HG02943 (cell line): ENCODE results near the gene PTTG1.
"Not testable (repeated sequence)": the region's sequence is repeated elsewhere in the genome, so short reads cannot be mapped to it uniquely, and the experiment has no call there.

Experiments
- ATAC-seq: cut with Tn5 transposase; IDR thresholded peaks from one replicate; pipeline ENCODE4 v1.9.1; 2021; ENCODE audit warnings: mild to moderate bottlenecking, low read depth, moderate library complexity; ENCODE audit not compliant: unreplicated experiment

Gene PTTG1

DNA sequence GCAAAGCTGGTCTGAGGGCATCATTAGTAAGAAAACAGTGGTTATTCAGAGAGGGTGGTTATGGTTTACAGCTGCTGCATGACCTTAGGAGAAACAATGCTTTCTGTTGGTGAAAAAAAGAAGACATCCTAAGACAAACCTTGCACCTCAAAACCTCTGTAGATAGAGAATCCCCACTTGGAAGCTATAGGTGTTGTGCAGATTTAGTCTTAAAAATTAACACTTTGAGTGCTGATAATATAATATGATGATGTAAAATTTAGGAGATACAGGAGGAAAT lies 1.4 kb upstream of the PTTG1 start:
- ATAC-seq = no peak

DNA sequence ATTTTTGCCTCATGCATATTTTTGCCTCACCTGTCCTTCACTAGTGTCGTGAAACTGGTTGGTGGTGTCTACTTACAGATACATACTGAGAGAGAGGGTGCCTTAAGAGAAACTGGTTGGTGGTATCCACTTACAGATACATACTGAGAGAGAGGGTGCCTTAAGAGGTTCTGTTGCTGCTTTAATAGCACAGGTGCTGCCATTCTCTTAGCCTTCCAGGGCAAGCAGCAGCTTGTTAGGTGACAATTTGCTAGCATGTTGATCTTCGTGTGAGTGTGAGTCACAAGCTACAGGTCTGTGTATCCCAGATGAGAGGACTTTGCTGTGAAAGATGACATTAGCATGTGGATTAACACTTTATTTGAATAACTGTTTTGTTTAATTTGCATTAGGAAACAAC lies 1.4 kb downstream of the PTTG1 start:
- ATAC-seq = no peak

DNA sequence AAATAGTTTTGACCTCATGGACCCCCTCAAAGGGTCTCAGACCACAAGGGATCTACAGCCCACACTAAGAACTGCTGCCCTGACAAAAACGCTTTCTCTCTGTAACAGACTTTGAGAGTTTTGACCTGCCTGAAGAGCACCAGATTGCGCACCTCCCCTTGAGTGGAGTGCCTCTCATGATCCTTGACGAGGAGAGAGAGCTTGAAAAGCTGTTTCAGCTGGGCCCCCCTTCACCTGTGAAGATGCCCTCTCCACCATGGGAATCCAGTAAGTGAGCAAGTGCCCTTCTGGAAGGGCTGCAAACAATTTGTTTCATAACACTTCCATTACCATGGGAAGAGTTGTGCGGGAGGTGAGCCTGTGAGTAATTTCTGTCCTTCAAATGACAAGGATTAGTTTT lies 6.0 kb downstream of the PTTG1 start:
- no peak for ATAC-seq

DNA sequence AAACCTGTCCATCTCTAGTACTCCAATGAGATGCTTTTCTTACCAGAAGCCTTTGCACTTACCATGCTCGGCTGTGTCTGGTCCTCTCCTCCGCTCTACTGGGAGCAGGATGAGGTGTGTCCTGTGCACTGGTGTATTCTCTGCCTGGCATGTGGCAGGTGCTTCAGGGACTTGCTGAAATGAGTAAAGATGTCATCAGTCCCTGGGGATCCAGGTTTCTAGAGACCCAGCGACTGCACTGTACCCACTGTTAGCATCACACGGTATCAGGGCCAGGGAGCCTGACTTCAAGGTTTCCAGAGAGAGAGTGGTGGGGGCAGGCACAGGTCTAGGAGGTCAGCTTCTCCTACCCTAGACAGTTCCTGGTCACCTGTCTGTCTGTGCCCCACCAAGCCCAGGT lies 10.5 kb downstream of the PTTG1 start:
- ATAC-seq = no peak

DNA sequence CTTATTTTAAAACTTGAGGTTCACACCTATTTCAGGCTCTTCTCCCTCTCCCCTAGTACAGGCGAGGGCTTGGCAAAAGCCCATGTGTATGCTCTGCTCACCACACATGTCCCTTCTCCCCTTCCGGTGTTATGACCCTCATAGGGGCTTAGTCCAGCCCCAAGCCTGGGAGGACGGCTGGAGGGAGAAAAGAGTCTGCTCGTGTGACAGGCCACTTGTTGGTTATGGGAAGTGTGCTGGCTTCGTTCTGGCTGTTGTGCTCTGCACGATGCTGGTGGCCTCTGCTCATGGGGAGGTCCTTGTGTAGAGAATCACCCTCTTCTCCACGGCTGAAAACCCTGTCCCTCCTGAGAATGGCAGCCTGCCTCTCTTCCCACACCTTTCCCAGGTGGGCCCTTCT lies 11.1 kb downstream of the PTTG1 start:
- no peak for ATAC-seq

DNA sequence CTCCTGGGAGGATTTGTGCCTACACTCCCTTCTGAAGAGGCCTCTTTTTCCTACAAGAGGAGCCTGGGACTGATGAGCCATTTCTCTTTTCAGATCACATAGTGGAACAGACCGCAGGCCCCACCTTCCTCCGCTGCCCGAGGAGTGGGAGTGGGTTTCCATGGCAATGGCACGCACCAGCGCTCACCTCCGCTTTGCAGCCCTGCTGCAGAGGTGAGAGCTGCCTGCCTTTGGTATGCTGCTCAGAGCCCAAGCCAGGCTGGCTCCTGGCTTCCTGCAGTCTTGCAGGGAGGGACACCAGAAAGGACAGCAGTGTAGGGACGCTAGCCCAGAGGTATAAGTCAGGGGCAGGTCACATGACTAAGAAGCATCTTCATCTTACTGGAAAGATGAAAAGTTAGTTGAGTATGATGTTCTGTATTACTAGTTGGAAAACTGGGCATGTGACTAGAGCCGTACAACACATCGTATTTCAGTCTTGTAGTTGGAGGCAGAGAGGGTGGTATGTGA lies 12.4 kb downstream of the PTTG1 start:
- ATAC-seq = peak; percentile 67

DNA sequence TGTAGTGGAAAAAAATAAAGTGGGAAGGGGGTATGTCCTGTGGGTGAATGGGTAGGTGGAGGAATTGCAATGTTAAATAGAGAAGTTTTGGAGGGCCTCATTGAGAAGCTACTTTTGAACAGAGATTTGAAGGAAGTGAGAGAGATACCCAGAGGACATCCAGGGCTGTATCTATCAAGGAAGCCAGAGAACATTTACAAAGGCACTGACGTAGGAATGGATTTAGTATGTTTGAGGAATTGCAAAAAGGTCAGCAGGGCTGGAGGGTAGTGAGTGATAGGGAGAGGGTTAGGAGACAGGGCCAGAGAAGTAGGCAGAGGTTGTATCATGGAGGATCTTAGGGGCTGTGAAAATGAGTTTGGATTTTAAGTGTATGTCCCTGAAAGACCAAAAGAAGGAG lies 13.9 kb downstream of the PTTG1 start:
- ATAC-seq = no peak

DNA sequence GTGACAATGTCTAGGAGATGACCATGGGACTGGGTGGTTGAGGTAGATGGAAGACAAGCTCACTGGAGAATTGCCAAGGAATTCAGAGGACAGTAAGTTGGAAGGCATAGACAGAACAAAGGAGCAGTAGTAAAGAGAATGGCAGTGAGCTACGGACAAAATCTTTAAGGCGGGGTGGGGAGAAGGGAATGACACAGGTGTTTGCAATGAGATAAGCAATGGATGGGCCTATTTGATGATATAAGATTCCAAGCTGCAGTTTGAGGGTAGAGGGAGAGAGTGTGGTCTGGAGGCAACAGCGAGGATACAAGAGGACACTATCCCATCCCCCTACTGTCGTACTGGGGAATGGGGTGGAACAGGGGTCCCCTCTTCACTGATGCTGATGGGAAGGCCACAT lies 14.4 kb downstream of the PTTG1 start:
- ATAC-seq = no peak

DNA sequence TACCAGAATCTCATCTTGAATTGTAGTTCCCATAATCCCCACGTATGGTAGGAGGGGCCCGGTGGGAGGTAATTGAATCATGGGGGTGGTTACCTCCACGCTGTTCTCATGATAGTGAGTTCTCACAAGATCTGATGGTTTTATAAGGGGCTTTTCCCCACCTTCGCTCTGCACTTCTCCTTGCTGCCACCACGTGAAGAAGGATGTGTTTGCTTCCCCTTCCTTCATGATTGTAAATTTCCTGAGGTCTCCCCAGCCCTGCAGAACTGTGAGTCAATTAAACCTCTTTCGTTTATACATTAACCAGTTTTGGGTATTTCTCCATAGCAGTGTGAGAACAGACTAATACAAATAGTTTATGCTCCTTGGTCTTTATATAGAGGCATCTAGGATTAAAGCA lies 15.0 kb downstream of the PTTG1 start:
- ATAC-seq = not testable (repeated sequence)

DNA sequence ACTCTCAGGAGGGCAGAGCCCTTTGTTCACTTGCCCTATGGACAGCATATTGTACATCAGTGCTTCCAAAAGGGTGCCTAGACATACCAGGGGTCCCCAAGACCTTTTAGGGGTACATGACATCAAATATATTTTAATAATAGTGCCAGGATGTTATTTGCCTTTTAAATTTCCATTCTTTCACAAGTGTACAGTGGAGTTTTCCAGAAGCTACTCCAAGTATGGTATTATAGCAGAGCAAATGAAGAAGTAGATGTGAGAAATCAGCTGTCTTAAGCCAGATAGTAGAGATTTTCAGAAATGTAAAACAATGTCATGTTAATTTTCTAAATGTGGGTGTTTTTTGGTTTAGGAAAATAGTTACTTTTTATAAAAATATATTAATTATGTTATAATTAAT lies 15.6 kb downstream of the PTTG1 start:
- no peak for ATAC-seq

DNA sequence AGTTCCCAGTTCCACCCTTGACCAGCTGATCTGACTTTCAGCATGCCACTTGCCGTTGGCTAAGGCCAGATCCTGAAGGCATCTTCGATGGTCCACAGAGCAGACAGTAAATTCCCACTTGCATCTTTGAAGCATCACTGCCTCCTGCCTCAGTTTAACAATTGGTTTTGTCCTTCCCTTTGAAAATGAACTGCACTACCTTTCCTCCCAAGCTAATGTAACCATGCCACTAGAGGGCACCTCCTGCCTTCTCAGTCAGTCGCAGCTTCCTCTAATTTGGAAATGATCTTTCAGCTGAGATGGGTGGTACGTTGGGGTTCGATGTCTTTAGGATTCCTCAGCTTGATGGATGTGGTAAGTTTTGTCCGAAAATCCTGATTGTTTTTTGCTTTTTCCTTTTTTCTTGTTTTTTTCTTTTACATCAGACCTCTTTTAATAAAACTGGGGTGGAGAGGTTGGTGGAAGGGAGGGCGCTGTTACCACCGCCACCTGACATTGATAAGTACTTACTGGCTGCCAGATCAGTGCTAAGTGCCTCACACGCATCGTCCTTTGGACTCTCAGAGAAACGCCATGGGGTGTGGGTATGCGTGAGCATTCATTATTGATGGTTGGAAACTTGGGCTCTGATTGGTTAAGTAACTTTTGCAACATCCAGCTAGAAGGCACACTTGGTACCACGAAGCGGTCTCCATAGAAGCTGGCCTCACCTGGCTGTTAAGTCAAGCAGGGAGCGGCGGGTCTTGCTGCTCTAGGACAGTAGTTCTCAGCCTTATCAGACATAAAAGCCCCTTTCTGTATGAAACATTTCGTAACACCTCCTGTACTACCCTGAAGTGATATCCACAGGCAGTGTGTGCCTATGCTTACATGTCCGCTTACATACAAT lies 16.9 kb downstream of the PTTG1 start:
- ATAC-seq = peak; percentile 40

DNA sequence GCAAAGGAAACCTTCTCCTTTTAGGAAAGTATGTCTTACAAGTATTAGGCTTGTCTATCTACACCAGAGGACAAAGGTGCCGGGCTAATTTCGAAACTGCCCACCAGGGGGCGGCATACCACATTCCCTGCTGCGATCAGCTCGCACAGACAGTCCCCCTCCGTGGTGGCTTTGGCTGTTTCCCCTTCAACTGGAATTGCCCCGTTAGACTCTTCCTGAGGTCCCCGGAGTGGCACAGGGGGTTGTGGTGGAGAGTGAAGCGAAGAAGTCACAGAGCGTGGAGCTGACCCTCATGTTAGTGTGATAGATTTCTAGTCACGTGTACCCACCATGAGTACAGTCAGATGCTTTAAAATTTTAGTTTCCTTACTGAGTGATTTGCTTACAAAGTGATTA lies 17.5 kb downstream of the PTTG1 start:
- peak; percentile 65 for ATAC-seq

DNA sequence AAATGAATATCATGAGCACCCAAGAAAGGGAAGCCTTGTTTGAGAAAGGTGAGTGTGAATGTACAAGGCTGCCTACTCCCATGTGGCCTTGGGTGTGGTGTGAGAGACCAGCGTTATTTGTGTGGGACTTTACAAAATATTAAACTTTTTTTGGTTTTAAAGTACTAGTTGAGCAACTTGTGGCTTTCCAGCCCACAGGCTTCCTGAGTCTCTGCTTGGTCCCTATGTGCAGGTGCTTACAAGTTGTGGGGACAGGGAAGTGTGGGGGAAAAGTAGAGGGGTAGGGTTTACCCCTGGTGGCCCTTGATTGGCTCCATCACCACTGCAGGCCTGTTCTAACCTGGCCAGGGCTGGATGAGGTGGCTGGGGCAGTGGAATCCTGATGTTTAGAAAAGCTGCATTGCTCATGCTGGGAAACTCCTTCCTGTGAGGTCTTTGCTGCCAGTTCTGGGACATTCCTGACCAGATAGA lies 19.7 kb downstream of the PTTG1 start:
- no peak for ATAC-seq

DNA sequence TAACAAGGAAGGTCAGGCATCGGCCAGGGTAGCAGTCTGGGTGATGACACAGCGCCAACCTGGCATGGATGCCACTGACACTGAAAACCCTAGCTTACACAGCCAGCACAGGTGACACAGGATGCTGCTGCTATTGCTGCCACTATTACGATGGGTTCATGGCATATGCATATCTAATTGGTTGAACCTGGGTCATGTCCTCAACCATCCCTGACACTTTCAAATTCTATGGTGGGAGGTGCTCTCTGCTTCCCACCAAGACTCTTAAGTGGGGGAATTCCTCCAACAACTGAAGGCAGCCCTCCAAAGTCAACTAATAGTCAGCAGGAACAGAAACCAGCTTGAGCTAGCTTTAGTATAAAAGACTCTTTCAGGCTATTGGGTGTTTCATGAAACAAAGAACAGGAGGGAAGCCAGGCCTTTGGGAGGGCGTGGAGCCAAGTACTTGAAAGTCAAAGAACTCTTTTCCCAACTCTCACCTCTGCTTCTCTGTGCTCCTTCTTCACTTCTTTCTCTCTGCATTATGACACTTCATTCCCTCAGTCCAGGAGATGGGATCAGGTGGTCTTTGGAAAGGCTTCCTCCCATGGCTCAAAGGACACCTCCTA lies 21.3 kb downstream of the PTTG1 start:
- no peak for ATAC-seq

DNA sequence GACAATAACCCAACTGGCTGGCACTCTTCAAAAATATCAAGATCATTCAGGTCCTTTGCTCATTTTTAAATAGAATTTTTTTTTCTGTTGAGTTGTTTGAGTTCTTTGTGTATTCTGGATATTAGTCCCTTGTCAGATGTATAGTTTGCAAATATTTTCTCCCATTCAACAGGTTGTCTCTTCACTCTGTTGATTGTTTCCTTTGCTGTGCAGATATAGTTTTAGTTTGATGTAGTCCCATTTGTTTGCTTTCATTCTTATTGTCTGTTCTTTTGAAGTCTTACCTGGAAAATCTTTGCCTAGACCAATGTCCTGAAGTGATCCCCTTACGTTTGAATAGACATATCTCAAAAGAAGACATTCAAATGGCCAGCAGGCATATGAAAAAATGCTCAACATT lies 22.8 kb downstream of the PTTG1 start:
- no peak for ATAC-seq

DNA sequence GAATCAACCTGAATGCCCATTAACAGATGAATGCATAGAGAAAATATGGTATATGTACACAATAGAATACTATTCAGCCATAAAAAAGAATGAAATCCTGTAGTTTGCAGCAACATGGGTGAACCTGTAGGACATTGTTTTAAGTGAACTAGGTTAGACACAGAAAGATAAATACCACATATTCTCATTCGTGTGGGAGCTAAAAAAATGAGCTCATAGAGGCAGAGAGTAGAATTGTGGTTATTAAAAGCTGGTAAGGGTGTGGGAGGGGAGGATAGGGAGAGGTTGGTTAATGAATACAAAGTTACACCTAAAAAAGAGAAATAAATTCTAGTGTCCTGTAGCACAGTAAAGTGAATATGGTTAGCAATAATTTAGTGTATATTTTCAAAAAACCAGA lies 23.5 kb downstream of the PTTG1 start:
- ATAC-seq = peak; percentile 42

DNA sequence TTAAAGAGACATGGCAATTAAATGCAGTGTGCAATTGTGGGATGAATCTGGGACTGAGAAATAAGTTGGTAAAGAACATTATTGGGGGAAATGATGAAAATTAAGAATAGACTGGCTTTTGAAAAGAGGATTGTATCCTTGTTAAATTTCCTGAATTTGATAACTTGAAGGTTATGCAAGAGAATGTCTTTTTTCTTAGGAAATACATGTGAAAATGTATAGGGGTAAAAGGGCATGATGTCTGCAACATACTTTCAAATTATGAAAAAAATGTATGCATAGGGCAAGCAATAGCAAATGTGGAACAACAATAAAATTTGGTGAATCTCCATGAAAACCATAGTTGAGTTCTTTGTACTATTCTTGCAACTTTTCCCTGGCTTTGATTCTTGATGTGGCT lies 24.1 kb downstream of the PTTG1 start:
- ATAC-seq = no peak

DNA sequence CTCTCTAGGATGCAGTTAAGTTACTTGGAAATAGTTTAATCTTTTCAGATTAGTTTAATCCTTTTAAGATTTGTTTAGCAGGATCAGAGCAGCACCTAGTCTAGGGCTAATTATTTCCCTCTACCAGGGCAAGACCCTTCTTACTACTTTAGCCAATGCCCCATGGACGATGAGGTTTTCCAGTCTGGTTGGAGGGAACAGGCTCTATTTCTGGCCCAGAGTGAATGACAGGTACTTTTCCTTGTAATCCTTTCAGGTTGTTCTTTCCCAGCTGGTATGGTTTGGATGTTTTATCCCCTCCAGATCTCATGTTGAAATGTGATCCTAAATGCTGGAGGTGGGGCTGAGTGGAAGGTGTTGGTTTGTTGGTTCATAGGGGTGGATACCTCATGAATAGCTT lies 27.2 kb downstream of the PTTG1 start:
- ATAC-seq = no peak

DNA sequence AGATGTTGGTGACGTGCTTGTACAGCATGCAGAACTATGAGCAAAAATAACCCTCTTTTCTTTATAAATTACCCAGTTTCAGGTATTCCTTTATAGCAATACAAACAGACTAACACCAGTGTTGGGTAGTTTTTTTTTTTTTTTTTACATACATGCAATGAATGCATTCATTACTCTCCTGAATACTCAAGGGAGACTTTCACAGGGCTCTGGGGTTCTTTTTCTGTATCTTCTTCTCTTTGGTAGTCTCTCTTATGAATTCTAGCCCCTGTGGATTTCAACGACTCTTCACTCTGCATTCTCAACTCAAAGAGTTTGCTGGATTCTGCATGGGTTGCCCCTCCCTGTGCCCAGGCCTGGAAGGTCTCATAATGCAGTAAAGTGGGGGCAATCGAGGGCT lies 27.8 kb downstream of the PTTG1 start:
- ATAC-seq = no peak

DNA sequence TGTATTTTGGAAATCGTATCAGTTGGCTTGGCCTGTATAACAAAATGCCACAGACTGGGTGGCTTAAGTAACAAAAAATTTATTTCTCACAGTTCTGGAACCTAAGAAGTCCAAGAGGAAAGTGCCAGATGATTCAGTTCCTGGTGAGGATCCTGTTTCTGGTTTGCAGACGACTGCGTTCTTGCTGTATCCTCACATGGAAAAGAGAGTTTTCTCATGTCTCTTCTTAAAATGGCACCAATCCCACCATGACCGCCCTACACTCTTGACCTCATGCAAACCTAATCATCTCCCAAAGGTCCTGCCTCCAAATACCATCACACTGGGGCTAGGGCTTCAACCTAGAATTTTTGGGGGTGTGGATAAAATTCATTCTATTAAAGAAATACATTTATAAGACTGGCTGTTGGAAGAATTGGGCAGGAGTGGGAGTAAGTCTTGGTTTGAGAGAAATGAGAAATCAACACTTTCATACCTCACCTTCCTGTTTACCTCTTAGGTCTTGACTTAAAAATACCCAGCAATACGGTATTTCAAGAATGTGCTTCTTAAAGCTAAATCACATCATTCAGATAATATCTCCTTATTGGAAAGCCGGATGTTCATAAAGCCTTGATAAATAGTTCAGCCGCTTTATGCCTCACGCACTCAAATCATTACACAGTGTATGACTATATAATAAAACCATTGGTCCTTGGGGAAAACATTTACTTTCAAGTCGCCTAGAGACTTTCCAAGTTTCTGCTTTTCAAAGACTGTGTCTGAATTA lies 28.7 kb downstream of the PTTG1 start:
- no peak for ATAC-seq

DNA sequence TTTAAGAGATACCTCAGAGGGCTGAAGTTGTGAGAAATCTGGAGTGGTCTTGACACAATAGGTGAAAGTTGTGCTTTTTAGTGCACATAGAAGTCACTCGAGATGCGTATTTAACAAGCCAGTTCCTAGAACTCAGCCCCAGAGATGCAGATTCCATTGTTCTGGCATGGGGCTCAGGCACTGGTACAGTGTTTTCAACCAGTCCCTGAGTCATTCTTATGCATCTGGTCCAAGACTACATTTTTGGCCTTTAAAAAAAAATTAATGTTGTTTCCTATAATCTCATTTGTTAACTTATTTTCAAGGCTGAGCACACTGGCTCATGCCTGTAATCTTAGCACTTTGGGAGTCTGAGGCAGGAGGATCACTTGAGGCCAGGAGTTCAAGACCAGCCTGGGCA lies 29.6 kb downstream of the PTTG1 start:
- no peak for ATAC-seq
